Measurements from ENCODE around the gene TMEM14C.

Gene TMEM14C

DNA sequence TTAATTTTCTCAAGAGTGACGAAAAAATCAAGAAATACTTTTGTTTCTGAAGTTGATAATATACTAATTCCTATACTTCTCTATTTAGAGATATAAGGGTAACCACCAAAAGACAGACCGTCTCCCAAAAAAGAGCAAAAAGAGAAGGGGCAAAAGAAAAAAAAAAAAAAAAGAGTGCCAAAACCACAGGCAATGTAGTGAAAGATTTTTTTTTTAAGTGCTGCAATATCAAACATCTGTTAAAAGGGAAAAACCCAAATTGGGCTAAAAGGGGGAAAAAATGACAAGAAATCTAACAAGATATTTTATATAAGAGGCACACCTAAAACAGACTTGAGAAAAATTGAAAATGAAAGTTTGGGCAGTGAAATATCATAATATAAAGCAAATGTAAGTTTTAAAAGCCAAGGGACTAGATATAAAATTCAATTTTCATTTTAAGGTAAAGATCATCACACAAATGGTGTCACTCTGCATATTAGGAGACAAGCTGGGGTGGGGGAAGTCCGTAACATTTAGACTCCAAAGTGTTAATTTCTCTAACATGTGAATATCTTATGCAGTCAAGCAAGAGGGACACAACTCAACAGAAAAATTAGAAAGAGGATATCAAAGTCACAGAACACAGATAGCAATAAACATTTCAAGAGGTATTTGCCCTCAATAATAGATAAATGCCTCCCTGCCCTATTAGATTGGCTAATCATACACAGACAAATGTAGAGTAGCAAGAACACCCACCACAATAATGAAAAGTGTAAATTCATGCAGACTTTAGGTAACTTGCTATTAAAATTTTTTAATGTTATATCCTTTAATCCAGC lies 37.6 kb upstream of the TMEM14C start:
- DNase-seq (ENCODE audit: extremely low spot score): no peak
- CTCF ChIA-PET: no interaction called here
- TF ChIP-seq SP1 (IDR thresholded peaks at IDR 0.05) (no peak), CTBP1 (IDR thresholded peaks at IDR 0.05; ENCODE audit: borderline replicate concordance) (no peak), LEF1 (IDR thresholded peaks at IDR 0.05; ENCODE audit: borderline replicate concordance) (no peak), ARNT (IDR thresholded peaks at IDR 0.05) (no peak), ELF4 (IDR thresholded peaks at IDR 0.05) (no peak), TARDBP (IDR thresholded peaks at IDR 0.05) (no peak), HDGF (IDR thresholded peaks at IDR 0.05; ENCODE audit: borderline replicate concordance) (no peak), FOXA1 (IDR thresholded peaks at IDR 0.05) (no peak), FOXM1 (IDR thresholded peaks at IDR 0.05; ENCODE audit: borderline replicate concordance) (no peak), BHLHE40 (IDR thresholded peaks at IDR 0.05; ENCODE audit: borderline replicate concordance) (no peak), FOXK2 (IDR thresholded peaks at IDR 0.05) (no peak), ZNF384 (IDR thresholded peaks at IDR 0.05) (no peak), SUZ12 (IDR thresholded peaks at IDR 0.05) (no peak), L3MBTL2 (conservative IDR thresholded peaks at IDR 0.05) (no peak), NFRKB (IDR thresholded peaks at IDR 0.05) (no peak), PKNOX1 (IDR thresholded peaks at IDR 0.05) (no peak)
- POLR2A ChIA-PET: interaction anchor here (1.6 to 2.0 kb wide), 2 partner anchors 9 to 38 kb away, joined by 3 to 6 read pairs; partner anchors contain the start of genes C6orf52, PAK1IP1 and TMEM14C

- TF ChIP-seq FOXK2 (IDR thresholded peaks at IDR 0.05): no peak
- TF ChIP-seq FOXM1 (IDR thresholded peaks at IDR 0.05; ENCODE audit: borderline replicate concordance): no peak
- no peak for TF ChIP-seq ZNF384 (IDR thresholded peaks at IDR 0.05)
- TF ChIP-seq LEF1 (IDR thresholded peaks at IDR 0.05; ENCODE audit: borderline replicate concordance): no peak
- no peak for TF ChIP-seq TARDBP (IDR thresholded peaks at IDR 0.05)
- TF ChIP-seq CTBP1 (IDR thresholded peaks at IDR 0.05; ENCODE audit: borderline replicate concordance): no peak
- no peak for TF ChIP-seq ARNT (IDR thresholded peaks at IDR 0.05)
- no peak for TF ChIP-seq HDGF (IDR thresholded peaks at IDR 0.05; ENCODE audit: borderline replicate concordance)
- no peak for TF ChIP-seq SP1 (IDR thresholded peaks at IDR 0.05)
- no peak for TF ChIP-seq BHLHE40 (IDR thresholded peaks at IDR 0.05; ENCODE audit: borderline replicate concordance)
- no peak for TF ChIP-seq NFRKB (IDR thresholded peaks at IDR 0.05)
- no peak for TF ChIP-seq SUZ12 (IDR thresholded peaks at IDR 0.05)
- TF ChIP-seq FOXA1 (IDR thresholded peaks at IDR 0.05): no peak
- no peak for TF ChIP-seq L3MBTL2 (conservative IDR thresholded peaks at IDR 0.05)
- TF ChIP-seq ELF4 (IDR thresholded peaks at IDR 0.05): no peak
- TF ChIP-seq PKNOX1 (IDR thresholded peaks at IDR 0.05): no peak
- ChIA-PET CTCF (interaction anchor here (0.7 to 1.0 kb wide), 2 partner anchors 114 to 250 kb away, joined by 3 read pairs; no protein-coding TSS in a partner anchor), POLR2A (interaction anchor here (0.5 to 2.0 kb wide), 2 partner anchors 8 to 164 kb away, joined by 3 to 6 read pairs; partner anchors contain the start of genes C6orf52 and PAK1IP1)
- no peak for DNase-seq (ENCODE audit: extremely low spot score)
Measured at GRCh38 chr6:10686901-10687300, 36.0 kb upstream of the TMEM14C start.

DNA sequence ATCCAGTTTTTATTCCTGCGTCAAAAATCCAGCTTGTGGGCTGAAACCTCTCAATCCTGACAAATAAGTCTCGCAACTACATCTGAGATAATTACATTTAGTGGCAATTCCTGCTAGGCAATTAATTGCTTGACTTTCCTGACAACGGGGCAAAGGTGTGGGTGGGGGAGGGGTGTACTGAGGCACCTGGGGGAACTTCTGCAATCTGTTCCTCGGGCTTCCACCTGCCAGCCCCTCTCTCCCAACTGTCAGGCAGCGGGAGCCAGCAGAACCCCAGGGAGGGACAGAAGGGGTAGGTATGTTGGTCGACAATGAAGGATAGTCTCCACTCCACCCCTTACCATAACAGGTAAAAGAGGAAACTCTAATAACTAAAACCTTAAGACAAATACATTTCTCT lies 35.3 kb upstream of the TMEM14C start:
- ChIA-PET POLR2A (no interaction called here), CTCF (interaction anchor here (0.7 to 1.0 kb wide), 2 partner anchors 115 to 250 kb away, joined by 3 read pairs; no protein-coding TSS in a partner anchor)
- TF ChIP-seq SP1 (IDR thresholded peaks at IDR 0.05) (no peak), PKNOX1 (IDR thresholded peaks at IDR 0.05) (no peak), FOXK2 (IDR thresholded peaks at IDR 0.05) (no peak), ELF4 (IDR thresholded peaks at IDR 0.05) (no peak)
- DNase-seq (ENCODE audit: extremely low spot score): no peak

- ChIA-PET POLR2A (interaction anchor here (0.9 kb wide), 1 partner anchor 32 kb away, joined by 5 read pairs; the partner anchor contains the start of gene TMEM14C), CTCF (no interaction called here)
- DNase-seq (ENCODE audit: extremely low spot score): no peak
- TF ChIP-seq HDGF (IDR thresholded peaks at IDR 0.05; ENCODE audit: borderline replicate concordance): no peak
Measured at GRCh38 chr6:10690651-10691445, 32.0 kb upstream of the TMEM14C start.

DNA sequence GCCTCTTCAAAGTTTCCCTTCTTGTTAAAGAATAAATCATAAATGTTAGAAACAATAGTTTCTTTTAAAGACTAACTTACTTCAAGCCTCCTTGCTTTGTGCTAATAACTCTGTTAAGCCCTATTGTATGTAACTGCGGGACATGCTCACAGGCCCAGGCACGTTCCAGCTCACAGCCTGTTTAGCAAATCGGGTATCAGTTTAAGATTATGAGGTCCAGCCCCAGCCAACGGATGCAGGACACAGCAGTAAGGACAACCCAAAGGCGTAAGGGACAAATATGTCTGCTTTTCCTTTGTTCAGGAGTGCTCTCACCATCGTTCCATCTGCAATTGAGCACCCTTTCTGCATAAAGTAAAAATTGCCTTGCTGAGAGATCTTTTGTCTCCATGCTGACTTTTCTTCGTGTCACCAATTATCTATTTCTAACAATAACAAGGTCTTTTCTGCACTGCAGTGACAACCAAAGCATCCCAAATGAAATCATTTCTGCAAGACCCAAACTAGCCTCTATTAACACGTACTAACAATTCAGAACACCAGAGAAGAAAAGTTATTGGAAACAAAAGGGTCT lies 29.8 kb upstream of the TMEM14C start:
- POLR2A ChIA-PET: no interaction called here
- DNase-seq (ENCODE audit: extremely low spot score): no peak
- CTCF ChIA-PET: interaction anchor here (1.1 kb wide), 1 partner anchor 182 kb away, joined by 3 read pairs; no protein-coding TSS in a partner anchor
- TF ChIP-seq LEF1 (IDR thresholded peaks at IDR 0.05; ENCODE audit: borderline replicate concordance) (no peak), FOXM1 (IDR thresholded peaks at IDR 0.05; ENCODE audit: borderline replicate concordance) (no peak), HDGF (IDR thresholded peaks at IDR 0.05; ENCODE audit: borderline replicate concordance) (no peak), ELF4 (IDR thresholded peaks at IDR 0.05) (no peak), SUZ12 (IDR thresholded peaks at IDR 0.05) (no peak), ZNF384 (IDR thresholded peaks at IDR 0.05) (no peak), NFRKB (IDR thresholded peaks at IDR 0.05) (no peak), L3MBTL2 (conservative IDR thresholded peaks at IDR 0.05) (no peak)

Data from HEK293T (cell line).